GM21619 (cell line): Measurements from ENCODE around the gene UBE2K.
A peak's percentile ranks its signal among the peaks of the same experiment; 100 is the strongest.
"Not testable (repeated sequence)": the region's sequence is repeated elsewhere in the genome, so short reads cannot be mapped to it uniquely, and the experiment has no call there.

Experiments
- ATAC-seq: cut with Tn5 transposase; IDR thresholded peaks from one replicate; pipeline ENCODE4 v1.9.1; 2021; ENCODE audit not compliant: unreplicated experiment

Gene UBE2K

DNA sequence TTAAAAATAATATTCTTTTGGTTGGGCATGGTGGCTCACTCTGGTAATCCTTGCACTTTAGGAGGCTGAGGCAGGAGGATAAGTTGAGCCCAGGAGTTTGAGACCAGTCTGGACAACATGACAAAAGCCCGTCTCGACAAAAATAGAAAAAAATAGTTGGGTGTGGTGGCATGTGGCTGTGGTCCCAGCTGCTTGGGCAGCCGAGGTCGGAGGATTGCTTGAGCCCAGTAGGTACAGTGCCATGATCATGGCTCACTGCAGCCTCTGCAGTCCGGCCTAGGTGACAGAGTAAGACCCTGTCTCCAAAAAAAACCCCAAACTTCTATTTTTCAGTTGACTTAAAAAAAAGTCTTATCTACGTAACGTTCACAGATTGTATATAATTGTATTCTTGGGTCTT is 23.9 kb downstream of the UBE2K start:
- ATAC-seq, result no peak

DNA sequence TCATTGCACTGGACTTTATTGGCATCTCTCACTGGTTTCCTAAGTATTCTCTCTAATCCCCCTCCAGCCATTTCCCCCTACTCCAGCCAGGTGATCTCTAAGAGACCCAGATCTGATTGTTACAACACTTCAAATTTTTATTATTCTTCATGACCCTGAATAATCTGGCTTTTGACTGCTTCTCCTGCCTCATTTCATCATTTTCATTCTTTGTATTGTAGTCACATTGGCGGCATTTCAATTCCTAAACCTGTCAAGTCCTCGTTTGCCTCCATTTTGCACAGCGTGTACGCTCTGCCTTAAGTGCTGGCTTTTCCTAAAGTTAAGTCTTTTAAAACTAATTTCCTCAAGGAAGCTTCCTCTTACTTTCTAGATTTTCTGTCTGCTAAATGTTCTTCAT is 31.6 kb downstream of the UBE2K start:
- no peak for ATAC-seq

GRCh38 chr4:39730072-39730471 is 32.1 kb downstream of the UBE2K start:
- no peak for ATAC-seq

DNA sequence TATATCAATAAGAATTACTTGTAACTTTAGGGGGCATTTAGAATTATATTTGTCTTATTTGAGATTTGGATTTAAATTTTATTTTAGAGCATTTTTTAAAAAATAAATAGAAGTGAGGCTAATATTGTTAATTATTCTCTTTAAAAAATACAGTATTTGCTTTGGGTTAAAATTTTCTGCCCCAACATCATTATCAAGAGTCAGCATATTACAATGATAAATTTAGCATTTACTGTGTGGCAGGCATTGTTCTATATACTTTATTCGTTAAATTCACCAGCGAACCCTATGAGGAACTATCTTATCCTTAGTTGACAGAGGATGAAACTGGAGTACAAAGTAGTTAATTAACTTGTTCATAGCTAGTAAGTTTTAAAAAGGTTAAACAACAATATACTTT is 34.0 kb downstream of the UBE2K start:
- ATAC-seq, result no peak

- no peak for ATAC-seq
Observed at GRCh38 chr4:39732728-39733127, 34.8 kb downstream of the UBE2K start.

GRCh38 chr4:39739591-39739990 is 41.7 kb downstream of the UBE2K start:
- ATAC-seq, result not testable (repeated sequence)

GRCh38 chr4:39741401-39741800 is 43.5 kb downstream of the UBE2K start:
- ATAC-seq, result no peak

- no peak for ATAC-seq
Observed at GRCh38 chr4:39745920-39746319, 48.0 kb downstream of the UBE2K start.

DNA sequence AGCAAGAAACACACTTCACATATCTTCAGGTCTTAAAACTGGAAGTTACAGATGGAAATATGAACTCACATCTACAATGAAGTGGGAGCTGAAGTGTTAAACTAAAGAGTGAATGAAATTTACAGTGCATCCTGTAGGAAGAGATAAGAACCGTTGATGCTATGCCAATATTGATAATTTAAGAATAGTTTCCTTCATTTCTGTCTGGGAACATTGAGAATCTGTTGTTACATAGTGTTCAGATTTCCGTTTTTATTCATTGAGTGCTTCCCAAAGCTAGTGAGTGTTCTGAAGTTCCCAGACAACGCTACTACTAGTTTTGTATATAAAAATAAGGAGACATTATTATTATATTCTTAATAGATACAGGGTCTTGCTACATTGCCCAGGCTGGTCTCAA is 52.3 kb downstream of the UBE2K start:
- no peak for ATAC-seq

DNA sequence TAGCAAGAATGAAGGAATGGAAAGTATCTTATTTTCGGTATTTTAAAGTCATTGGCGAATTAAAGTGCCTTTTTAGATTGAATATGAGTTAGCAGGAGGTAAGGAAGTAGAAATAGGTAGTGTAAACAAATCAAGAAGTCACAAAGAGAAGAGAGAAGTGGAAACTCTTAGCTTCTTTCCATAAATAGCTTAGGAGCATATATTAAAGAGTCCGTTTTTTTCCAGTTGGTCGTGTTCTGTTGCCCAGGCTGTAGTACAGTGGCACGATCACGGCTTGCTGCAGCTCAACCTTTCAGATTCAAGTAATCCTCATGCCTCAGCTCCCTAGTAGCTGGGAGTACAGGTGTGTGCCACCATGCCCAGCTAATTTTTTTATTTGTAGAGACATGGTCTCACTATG is 56.4 kb downstream of the UBE2K start:
- no peak for ATAC-seq

GRCh38 chr4:39756159-39756558 is 58.2 kb downstream of the UBE2K start:
- ATAC-seq, result no peak

DNA sequence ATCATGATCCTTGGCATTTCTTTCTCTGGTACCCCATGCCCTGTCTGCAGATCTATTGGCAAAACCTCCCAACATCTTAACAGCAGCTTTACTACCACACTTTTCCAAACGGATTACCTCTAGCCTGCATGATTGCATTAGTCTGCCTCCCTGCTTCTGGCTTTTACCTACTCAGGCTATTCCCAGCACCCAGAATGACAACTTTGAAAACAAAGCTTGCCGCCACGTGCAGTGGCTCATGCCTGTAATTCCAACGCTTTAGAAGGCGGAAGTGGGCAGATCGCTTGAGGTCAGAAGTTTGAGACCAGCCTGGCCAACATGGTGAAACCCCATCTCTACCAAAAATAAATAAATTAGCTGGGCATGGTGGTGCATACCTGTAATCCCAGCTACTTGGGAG is 60.2 kb downstream of the UBE2K start:
- no peak for ATAC-seq

DNA sequence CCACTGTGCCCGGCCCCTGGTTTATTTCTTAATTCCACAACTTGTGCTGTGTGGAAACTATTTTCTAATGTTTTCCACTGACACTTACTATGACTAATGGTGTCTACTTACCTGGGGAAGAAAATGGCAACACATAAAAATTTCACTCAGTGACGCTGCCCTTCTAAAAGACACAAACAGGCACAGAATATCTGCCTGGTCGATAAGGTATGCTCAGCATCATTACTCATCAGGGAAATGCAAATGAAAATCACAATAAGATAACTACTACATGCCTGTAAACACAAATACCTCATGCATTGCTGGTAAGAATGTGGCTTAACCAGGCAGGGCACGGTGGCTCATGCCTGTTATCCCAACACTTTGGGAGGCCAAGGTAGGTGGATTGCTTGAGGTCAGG is 61.6 kb downstream of the UBE2K start:
- no peak for ATAC-seq

- ATAC-seq, result no peak
Observed at GRCh38 chr4:39761005-39761667, 63.2 kb downstream of the UBE2K start.

DNA sequence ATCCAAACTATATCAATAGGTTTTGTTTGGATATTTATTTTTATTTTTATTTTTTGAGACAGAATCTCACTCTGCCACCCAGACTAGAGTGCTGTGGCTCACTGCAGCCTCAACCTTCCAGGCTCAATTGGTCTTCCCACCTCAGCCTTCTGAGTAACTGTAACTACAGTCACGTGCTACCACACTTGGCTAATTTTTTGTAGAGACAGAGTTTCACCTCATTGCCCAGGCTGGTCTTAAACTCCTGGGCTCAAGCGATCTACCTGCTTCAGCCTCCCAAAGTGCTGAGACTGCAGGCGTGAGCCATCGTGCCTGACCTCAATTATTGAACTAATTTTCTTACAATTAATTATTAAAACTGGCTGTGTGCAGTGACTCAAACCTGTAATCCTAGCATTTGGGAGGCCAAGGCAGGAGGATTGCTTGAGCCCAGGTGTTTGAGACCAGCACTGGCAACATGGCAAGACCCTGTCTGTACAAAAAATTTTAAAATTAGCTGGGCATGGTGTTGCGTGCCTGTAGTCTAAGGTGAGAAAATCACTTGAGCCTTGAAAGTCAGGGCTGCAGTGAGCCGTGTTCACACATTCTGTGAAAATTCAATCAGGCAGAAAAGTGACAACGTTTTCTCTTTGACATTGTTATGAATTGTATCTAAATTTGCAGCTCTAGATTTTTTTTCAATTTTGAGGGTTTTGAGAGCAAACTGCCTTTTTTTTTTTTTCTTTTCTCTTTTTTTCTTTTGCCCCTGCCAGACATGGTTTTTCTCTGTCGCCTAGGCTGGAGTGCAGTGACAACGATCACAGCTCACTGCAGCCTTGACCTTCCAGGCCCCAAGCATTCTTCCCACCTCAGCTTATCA is 66.0 kb downstream of the UBE2K start:
- peak; percentile 64 for ATAC-seq

- ATAC-seq, result no peak
Observed at GRCh38 chr4:39770005-39770404, 72.1 kb downstream of the UBE2K start.

- ATAC-seq, result no peak
Observed at GRCh38 chr4:39770471-39770870, 72.5 kb downstream of the UBE2K start.

- ATAC-seq, result no peak
Observed at GRCh38 chr4:39770969-39771724, 73.2 kb downstream of the UBE2K start.

- not testable (repeated sequence) for ATAC-seq
Observed at GRCh38 chr4:39781988-39782387, 84.1 kb downstream of the UBE2K start.

- no peak for ATAC-seq
Observed at GRCh38 chr4:39785083-39785482, 87.1 kb downstream of the UBE2K start.

GRCh38 chr4:39786838-39787237 is 88.9 kb downstream of the UBE2K start:
- no peak for ATAC-seq

DNA sequence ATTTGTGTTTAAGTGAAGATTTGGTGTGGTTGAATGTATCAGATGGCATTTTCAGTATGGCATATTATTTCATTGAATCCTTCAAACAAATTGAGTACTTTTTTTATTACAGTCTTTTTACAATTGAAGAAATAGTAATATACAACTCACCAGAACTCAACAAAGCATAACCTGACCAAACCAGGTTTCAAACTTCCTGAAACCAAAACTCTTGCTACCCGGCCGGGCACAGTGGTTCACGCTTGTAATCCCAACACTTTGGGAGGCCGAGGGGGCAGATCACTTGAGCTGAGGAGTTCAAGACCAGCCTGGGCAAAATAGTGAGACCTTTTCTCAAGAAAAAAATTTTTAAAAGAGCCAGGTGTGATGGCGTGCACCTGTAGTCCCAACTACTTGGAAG is 94.2 kb downstream of the UBE2K start:
- no peak for ATAC-seq
